Measurements from ENCODE around the gene SIGMAR1. TPM values are rescaled to one million over a fixed set of nuclear protein-coding genes. Genes with fewer than 3 reads are reported as not detected.

The SIGMAR1 gene
- total RNA-seq, 4 donors from 2014 or later: 63.5 to 138 (median 111) TPM

DNA sequence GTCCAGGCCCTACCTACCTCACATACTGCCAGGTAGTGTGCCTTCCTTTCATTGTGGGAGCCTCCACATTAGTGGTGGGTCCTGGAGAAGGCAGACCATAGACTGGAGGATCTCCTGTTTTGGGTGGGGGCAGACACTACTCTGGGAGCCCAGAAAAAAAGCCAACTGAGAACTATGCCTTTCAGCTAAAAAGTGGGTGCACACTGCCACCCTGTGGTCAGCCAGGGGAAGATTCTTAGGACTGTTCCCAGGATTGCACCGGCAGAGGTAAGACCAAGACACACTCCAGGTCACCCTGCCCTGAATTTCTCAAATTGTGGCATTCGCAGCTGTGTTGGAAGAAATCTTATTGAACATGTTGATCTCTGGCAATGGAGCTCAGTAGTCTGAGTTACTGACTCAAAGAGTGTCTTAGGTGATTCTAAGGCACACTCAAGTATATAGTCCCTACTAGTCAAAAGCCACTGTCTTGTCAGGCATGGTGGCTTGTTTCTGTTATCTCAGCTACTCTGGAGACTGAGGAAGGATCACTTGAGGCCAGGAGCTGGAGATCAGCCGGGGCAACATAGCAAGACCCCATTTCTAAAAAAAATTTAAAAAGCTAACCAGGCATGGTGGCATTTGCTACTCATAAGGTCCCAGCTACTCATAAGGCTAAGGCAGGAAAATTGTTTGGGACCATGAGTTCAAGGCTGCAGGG, 3.6 kb downstream of the SIGMAR1 start:
- Histone ChIP-seq H3K36me3 (peaks cover 0 to 10% (median 0%) of the 10 kb centered on the region in 3 donors), H3K27ac (no peak overlapping the region), H3K4me1 (peaks cover 0 to 32% (median 13%) of the 10 kb centered on the region in 4 donors), H3K27me3 (peaks cover 0 to 9% of the 10 kb centered on the region in 2 donors), H3K9me3 (no peaks in the 10 kb centered on the region), H3K4me3 (no peak overlapping the region)
- DNase-seq: peak; percentile 54 to 83 (median 79)
- TF ChIP-seq POLR2A (IDR thresholded peaks at IDR 0.05): no peak
- TF ChIP-seq, protein P1, sequence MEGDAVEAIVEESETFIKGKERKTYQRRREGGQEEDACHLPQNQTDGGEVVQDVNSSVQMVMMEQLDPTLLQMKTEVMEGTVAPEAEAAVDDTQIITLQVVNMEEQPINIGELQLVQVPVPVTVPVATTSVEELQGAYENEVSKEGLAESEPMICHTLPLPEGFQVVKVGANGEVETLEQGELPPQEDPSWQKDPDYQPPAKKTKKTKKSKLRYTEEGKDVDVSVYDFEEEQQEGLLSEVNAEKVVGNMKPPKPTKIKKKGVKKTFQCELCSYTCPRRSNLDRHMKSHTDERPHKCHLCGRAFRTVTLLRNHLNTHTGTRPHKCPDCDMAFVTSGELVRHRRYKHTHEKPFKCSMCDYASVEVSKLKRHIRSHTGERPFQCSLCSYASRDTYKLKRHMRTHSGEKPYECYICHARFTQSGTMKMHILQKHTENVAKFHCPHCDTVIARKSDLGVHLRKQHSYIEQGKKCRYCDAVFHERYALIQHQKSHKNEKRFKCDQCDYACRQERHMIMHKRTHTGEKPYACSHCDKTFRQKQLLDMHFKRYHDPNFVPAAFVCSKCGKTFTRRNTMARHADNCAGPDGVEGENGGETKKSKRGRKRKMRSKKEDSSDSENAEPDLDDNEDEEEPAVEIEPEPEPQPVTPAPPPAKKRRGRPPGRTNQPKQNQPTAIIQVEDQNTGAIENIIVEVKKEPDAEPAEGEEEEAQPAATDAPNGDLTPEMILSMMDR (IDR thresholded peaks at IDR 0.05): peak; percentile 70 to 87 (median 78)

DNA sequence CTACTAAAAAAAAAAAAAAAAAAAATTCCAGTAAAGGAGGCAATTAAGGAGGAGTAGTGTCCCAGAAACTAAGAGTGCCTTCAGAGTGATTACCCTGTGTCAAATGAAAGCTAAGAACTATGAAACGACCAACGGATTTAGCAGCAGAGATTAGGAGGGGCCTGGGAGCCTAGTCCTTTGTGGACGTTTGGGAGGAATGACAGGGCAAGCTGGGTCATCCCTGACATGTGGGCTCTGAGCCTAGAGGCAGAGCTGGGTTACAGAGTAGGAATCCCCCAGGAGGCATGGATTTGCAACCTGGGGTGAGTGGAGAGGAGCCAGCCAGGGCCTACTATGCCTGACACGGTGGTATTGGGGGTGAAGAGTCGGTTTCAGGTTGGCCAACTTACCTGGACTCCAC, 4.4 kb downstream of the SIGMAR1 start:
- DNase-seq: no peak
- Histone ChIP-seq H3K27me3 (peaks cover 0 to 15% of the 10 kb centered on the region in 2 donors), H3K9me3 (no peaks in the 10 kb centered on the region), H3K36me3 (peaks cover 0 to 10% (median 0%) of the 10 kb centered on the region in 3 donors), H3K4me3 (no peak overlapping the region), H3K27ac (no peak overlapping the region), H3K4me1 (peaks cover 0 to 34% (median 17%) of the 10 kb centered on the region in 4 donors)
- no peak for TF ChIP-seq POLR2A (IDR thresholded peaks at IDR 0.05)
- TF ChIP-seq, protein P1 (IDR thresholded peaks at IDR 0.05): no peak

DNA sequence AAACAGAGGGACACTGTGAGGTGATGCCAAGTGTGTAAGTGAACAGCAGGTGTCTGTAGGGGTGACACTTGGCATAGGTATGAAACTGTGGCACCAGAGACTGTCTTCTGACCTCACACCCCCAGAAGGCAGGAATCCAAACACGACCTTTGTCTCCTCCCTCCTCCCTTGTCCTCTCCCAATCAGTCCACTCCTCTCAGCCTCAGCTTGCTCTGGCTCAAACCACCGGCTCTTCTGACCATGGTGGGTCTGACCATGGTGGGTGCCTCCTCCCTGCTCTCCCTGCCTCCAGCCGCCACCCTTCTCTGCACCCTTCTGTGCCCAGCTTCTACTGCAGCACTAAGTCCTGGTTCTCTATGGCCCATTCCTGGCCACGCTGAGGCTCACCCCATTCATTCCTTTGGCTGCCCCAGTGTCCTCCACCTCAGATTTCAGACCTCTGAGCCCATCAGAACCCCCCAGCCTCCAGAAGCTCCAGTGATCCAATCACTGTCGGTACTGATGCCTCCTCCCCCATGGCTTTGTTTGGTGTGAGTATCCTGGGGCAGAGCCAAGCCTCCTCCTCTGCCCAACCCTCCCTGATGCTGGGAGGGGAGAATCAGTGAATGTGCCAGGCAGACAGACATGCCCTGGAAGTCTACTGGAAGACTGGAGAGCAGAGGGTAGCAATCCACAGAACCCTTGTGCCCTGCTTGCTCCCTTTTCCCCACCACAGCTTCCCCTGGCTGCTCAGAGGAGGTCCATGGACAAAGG, 7.0 kb downstream of the SIGMAR1 start:
- Histone ChIP-seq H3K36me3 (peaks cover 0 to 10% (median 0%) of the 10 kb centered on the region in 3 donors), H3K4me3 (no peak overlapping the region), H3K9me3 (no peaks in the 10 kb centered on the region), H3K27ac (no peak overlapping the region), H3K4me1 (peaks cover 0 to 20% (median 7%) of the 10 kb centered on the region in 4 donors), H3K27me3 (peaks cover 0 to 41% of the 10 kb centered on the region in 2 donors)
- no peak for TF ChIP-seq POLR2A (IDR thresholded peaks at IDR 0.05)
- TF ChIP-seq, protein P1 (IDR thresholded peaks at IDR 0.05): no peak
- no peak for DNase-seq

DNA sequence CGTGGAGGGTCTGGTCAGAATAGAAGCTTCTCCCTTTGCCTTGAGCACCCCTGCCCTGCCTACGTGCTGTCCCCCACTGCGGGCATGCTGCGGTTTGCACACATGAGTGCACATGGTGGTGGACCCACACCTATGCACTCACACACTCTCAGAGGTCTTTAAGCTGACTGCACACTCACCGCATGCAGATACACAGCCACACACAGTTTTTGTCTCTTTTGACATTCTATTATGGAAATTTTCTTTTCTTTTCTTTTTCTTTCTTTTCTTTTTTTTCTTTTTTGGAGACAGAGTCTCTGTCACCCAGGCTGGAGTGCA, 8.1 kb downstream of the SIGMAR1 start:
- TF ChIP-seq POLR2A (IDR thresholded peaks at IDR 0.05): no peak
- TF ChIP-seq, protein P1 (IDR thresholded peaks at IDR 0.05): no peak
- Histone ChIP-seq H3K4me1 (peaks cover 0 to 15% (median 7%) of the 10 kb centered on the region in 4 donors), H3K4me3 (peak overlapping the region in 3 of 4 donors; percentile 31 to 59 (median 55)), H3K27me3 (peaks cover 0 to 47% of the 10 kb centered on the region in 2 donors), H3K9me3 (no peaks in the 10 kb centered on the region), H3K36me3 (no peaks in the 10 kb centered on the region), H3K27ac (no peak overlapping the region)
- no peak for DNase-seq

DNA sequence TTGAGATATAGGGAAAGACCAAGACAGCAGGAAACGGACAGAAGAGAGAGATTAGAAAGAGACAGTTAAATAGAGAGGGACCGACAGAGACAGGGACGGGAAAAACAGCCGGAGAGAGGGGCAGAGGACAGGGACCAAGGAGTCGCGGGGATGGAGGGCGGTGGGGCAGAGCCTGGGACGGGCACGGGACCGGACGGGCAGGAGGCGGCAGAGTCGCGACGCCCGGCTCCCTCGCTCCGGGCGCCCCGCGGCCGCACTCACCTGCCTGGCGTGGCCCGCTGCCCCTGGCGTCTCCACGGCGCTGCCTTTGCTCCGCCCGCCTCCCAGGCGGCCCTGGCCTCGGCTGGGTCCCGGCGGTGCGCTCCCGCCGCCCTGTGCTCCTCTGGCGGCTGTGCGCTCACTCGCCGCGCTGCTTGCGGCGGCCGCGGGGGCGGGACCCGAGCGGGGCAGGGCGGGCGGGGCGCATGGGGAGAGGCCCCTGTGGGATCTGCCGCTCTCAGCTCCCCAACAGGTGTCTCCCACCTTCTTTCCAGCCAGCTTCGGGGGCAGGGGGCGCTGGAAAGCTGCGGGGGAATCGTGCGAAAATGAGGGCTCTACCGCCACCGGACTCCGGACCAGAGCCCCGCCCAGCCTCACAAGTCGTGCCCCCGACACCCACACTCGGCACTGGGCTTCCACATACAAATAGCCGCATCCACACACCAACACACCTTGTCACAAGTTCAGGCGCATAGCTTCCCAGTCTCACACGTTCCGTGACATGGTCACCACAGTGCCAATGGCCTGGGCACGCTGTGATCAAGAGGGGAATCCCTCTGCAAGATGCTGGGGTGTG, 8.7 kb downstream of the SIGMAR1 start, which contains the start of gene ARID3C:
ARID3C (minus strand) TSS at position 411 of the 835 bp plus-strand sequence. CDS start 1,052 bp downstream, outside the sequence.
- peak in 1 of 3 donors; percentile 74 for DNase-seq
- TF ChIP-seq, protein P1 (IDR thresholded peaks at IDR 0.05): peak in 2 of 6 experiments; percentile 5 to 18
- TF ChIP-seq POLR2A (IDR thresholded peaks at IDR 0.05): no peak
- peaks cover 0 to 52% of the 10 kb centered on the region in 2 donors for H3K27me3 ChIP-seq
- H3K4me1 ChIP-seq: peaks cover 0 to 15% (median 8%) of the 10 kb centered on the region in 4 donors
- H3K36me3 ChIP-seq: no peaks in the 10 kb centered on the region
- H3K4me3 ChIP-seq: peak within 1 kb of the TSS; percentile 31 to 59 (median 54)
- H3K9me3 ChIP-seq: no peaks in the 10 kb centered on the region
- no peak within 1 kb of the TSS for H3K27ac ChIP-seq
